GM12872 (cell line): Measurements from ENCODE around the gene ZNRF4.

ENCODE experiments used
- TF ChIP-seq, protein P1 (sequence below): IDR thresholded peaks from 3 replicates; pipeline ENCODE4 v1.5.1; 2011; ENCODE audit warnings: low read depth, mild to moderate bottlenecking, low read length, moderate library complexity; ENCODE audit not compliant: insufficient read depth

Gene ZNRF4

DNA sequence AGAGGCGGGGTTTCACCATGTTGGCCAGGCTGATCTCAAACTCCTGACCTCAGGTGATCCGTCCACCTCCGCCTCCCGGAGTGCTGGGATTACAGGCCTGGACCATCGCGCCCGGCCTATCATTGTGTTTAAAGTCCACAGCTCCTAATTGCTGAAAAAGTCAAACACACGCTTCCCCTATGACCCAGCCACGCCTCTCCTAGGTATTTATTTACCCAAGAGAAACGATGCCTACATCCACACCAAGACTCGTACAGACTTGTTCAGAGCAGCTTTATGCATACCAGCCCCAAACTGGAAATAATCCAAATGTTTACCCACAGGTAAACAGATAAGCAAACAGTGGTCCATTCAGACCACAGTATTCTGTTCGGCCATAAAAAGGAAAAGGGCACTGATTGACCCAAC lies 15.1 kb downstream of the ZNRF4 start:
- TF ChIP-seq, protein P1, sequence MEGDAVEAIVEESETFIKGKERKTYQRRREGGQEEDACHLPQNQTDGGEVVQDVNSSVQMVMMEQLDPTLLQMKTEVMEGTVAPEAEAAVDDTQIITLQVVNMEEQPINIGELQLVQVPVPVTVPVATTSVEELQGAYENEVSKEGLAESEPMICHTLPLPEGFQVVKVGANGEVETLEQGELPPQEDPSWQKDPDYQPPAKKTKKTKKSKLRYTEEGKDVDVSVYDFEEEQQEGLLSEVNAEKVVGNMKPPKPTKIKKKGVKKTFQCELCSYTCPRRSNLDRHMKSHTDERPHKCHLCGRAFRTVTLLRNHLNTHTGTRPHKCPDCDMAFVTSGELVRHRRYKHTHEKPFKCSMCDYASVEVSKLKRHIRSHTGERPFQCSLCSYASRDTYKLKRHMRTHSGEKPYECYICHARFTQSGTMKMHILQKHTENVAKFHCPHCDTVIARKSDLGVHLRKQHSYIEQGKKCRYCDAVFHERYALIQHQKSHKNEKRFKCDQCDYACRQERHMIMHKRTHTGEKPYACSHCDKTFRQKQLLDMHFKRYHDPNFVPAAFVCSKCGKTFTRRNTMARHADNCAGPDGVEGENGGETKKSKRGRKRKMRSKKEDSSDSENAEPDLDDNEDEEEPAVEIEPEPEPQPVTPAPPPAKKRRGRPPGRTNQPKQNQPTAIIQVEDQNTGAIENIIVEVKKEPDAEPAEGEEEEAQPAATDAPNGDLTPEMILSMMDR, result no peak

DNA sequence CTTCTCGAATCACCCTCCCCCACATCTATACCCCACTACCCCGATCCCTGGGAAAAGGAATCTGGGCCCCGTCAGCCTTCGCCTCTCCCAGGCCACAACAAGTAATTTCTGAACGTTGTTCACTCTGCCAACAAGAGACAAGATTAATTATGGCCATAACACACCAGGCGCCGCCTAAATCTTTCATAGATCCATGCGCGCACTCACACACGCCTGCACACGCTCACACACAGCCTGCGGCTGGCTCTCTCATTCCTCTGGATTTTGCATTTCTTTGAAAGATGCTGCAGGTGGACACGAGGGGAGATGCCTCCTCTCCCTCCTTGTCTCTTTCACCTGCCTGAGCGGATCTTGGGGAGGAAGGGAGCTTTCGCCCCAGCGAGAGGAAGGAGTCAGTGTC lies 17.1 kb downstream of the ZNRF4 start:
- TF ChIP-seq, protein P1, result no peak

DNA sequence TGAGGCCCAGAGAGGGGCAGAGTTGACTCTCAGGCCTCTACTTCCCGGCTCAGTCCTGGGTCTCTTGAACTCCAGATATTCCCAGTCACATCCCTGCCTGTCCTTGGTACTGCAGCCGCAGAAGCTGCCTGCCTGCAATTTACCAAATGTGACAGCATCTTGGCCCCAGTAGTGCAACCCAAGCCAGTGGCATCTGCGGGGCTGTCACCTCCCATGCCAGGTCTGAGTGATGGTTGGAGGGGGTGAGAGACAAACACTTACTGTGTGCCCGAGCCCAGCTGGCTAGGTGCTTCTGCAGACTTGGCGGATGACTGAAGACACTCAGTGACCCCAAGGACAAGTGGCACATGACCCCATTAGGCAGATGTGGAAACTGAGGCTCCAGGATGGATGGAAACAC lies 18.4 kb downstream of the ZNRF4 start:
- TF ChIP-seq, protein P1, result no peak

DNA sequence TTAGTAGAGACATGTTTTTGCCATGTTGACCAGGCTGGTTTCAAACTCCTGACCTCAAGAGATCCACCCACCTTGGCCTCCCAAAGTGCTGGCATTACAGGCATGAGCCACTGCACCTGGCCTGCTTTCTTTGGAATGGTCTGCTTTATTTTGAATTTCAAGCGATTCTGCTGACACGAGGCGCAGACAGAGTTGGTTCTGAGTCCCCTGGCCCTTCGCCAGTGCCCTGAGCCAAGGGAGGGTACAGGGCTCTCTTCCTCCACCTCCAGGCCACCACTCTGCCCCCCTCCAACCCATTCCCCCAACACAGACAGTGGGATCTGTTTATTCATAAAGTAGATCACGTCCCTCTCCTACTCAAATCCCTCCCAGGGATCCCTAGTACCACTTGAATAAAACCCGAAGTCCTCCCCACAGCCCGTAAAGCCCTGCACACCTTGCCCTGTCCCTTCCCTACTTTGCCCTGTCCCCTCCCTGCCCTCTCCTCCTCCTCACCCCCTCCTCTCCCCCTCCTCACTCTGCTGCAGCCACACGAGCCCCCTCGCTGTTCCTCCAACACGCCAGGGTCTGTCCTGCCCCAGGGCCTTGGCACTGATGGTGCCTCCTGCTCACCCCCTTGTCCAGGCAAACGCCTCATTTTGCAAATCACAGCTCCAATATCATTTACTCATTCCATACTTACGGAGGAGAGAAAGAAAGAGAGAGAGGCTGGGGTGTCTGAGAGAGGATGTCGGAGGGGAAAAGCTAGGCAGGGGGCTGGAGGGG lies 22.4 kb downstream of the ZNRF4 start:
- TF ChIP-seq, protein P1, result no peak

DNA sequence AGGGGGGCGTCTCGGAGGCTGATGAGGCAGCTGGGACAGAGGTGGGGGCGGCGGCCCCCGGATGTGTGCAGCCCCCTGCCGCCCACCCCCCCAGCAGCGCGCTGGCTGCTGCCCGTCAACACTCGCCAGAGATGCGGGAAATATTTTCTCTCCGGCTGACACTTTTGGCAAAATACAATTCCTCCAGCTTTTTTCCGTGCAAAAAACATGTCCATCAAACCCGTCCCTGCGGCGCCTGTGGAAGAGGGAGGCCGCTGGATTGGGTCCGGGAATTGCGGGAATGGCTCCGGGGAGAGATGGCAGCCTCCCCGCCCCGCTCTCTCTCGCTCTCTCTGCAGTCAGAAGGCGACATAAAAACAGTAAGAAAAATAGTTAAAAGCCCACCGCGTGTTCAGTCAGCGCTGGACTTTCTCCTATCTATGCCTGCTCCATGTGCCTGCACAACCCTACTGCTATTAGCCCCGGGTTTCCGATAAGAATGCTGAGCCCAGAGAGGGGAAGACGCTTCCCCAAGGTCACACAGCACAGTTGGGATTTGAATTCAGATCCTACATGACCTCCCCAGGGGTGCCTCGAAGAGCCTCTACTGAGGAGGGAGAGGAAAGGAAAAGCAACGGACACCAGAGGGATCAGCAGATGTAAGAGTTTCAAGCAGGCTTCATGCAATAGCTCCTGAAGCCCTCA lies 23.2 kb downstream of the ZNRF4 start:
- TF ChIP-seq, protein P1, result no peak

DNA sequence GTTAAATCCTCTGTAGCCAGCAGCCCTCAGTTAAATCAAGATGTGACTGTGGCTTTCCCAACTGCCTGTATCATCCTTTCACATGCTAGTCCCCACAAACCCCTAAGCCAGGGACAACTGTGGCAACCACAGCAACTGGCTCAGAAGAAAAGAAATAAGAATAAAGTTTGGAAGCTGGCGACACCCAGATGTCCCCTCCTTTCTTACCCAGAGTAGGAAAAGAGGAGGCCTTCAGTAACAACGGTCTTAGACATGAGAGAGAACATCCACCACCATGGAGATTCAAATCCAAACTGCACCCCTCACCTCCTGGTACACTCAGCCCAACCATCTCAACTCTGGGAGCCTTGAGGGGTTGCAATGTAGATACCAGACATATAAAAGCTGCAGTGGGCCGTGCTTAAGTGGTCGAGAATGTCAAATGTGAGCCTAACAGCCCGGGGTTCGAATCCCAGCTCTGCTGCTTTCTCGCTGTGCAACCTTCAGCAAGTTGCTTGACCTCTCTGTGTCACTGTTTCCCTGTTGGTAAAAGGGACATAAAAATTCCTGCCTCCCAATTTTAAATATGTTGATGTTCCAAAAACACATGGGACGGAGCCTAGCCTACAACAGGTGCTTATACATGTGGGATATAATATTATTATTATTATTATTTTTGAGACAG lies 23.8 kb downstream of the ZNRF4 start:
- TF ChIP-seq, protein P1, result no peak

DNA sequence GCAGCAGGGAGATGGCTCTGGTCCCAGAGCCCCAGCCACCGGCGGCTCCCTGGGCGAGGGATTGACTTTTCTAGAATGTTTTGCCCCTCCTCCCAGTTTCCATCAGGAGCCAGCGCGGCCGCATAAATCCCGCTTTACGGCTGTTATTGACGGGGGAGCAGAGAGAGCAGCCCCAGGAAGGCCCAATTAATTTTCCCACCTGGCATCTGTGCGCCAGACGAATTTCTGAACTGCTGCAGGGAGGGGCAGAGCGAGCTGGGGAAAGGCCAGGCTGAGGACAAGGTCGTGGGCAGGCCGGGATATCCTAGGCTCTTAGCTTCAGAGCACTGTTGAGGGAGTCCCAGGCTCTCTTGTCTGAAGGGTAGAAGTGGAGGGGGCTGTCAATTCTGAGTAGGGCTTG lies 24.7 kb downstream of the ZNRF4 start:
- TF ChIP-seq, protein P1, result no peak
